Skeletal muscle cell (primary cell): ENCODE data around the gene NGB.
"Not testable (repeated sequence)": the region's sequence is repeated elsewhere in the genome, so short reads cannot be mapped to it uniquely, and the experiment has no call there.

Source experiments
- DNase-seq: peaks from one replicate; pipeline ENCODE4 v3.0.0-alpha.2; 2010; ENCODE audit warnings: low read depth
- H3K4me3 ChIP-seq: 2 replicates; pipeline ENCODE4 v1.5.1; 2011; ENCODE audit warnings: low read depth, mild to moderate bottlenecking, control low read depth, low read length, moderate library complexity

Gene NGB, protein sequence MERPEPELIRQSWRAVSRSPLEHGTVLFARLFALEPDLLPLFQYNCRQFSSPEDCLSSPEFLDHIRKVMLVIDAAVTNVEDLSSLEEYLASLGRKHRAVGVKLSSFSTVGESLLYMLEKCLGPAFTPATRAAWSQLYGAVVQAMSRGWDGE

DNA sequence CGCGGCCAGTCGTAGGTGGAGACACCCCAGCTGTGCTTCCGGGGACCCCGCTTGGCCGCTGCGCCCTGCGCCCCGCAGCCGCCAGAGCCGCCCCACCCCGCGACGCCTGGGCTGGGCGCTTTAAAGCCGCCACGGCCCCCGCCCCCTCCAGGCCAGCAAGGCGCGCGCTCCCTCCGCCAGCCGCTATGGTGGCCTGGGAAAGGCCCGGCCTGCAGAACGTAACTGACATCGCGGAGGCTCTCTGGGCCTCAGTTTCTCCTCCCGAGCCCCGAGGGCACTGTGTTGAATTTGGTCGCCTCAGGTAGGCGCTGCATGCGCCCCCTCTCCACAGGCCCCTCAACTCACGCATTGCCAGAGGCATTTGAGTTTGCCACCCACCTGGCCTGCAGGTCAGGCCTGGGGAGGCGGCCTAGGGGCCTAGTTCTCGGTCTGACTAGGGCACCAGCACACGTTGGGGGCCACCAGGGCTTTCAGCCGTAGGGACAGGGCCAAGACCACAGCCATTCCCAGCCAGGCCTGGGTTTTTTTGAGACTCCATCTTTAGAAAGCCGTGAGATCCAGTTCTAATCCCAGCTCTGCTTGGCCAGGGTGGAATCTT, at the start of gene NGB:
NGB (minus strand) TSS at position 94 of the 598 bp plus-strand sequence. CDS start 269 bp downstream, outside the sequence.
- H3K4me3 ChIP-seq, result no peak within 1 kb of the TSS

DNA sequence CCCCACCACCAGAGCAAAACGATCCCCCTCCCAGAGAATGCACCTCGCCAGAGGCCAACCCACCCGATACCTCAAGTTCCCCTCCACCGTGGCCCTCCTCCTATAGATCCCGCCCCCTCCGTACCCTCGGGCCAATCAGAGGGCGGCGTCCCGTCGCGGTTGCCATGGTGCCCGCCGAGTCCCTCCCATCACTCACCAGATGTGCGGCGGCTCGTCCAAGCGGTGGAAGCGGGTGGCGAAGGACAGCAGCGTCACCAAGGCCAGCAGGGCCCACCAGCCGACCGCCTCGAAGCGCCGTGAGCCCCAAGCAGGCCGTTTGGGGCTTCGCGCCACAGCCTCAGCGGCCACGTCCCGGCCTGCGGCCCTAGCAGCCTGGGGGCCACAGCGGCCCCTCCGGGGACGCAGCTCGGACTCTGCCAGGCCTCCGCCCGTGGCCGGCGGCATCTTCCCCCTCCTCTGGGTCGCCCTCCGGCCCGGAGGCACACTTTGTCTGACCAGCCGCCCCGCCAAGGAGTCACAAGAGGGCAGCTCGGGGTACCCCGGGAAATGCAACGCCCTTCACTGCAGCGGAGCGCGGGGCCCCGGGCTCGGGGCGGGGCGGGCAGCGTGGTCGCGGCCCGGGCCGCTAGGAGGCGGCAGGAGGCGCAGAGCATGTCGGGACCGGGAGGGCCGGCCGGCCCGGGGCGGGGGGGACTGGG, 49.4 kb upstream of the NGB start, which contains the start of gene POMT2:
POMT2 (minus strand) TSS at position 646 of the 698 bp plus-strand sequence; CDS start at position 444, 202 bp downstream.
- peak within 1 kb of the TSS; percentile 97 for H3K4me3 ChIP-seq
- peak; percentile 62 for DNase-seq

More for the DNA sequence above, at the start of gene NGB:
- DNase-seq, result no peak

DNA sequence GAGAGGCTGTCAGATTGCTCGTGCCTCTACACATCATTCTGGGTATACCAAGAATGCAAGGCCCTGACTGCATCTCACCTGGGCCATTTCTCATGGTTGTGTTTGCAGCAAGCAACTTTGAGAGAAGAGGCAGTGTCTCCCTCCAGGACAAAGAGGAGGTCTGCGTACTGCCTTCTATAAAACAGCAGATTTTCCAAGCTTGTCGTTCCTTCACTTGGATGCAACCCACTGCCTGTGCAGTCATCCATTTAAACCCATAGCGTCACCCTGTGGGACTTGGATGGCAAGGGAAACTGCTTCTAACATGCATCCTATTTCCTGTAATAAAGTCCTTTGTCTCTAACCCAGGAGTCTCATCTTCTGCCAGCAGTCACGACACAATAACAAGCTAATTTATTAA, 48.4 kb upstream of the NGB start:
- DNase-seq, result no peak
- peak overlapping the region; percentile 97 for H3K4me3 ChIP-seq

DNA sequence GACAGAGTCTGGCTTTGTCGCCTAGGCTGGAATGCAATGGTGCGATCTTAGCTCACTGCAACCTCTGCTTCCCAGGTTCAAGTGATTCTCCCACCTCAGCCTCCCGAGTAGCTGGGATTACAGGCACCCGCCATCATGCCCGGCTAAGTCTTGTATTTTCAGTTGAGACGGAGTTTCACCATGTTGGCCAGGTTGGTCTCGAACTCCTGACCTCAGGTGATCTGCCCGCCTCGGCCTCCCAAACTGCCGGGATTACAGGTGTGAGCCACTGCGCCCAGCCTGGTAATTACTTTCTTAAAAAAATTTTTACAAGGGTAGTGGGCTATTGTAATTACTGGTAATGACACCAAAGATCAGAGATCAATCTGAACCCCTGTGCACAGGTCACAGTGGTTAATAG, 47.8 kb upstream of the NGB start:
- H3K4me3 ChIP-seq, DNase-seq: not testable (repeated sequence)

DNA sequence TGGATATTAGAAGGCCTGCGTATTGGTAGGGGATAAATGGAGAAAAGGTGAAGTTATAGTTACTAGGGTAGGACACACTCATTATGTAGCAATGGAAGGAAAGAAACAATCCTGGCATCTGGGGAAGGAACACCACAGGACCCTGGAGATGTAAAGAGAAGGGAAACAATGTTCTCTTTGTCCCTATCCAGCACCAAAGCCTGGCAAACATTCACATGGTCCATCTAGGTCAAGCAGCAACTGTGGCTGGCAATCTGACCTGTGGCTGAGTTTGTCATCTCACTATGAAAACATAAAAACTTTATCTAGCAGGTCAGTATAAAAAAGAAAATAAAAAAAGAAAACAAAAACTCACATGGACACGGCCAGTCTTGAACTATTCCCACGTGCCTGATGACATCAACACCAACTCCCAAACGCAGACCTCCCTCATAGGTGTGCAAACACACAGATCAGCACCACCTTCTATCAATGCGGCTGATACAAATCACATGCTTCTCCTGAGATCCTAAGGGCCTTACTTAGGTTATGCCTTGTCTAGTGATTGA, 47.1 kb upstream of the NGB start:
- DNase-seq, result no peak
- no peak overlapping the region for H3K4me3 ChIP-seq

DNA sequence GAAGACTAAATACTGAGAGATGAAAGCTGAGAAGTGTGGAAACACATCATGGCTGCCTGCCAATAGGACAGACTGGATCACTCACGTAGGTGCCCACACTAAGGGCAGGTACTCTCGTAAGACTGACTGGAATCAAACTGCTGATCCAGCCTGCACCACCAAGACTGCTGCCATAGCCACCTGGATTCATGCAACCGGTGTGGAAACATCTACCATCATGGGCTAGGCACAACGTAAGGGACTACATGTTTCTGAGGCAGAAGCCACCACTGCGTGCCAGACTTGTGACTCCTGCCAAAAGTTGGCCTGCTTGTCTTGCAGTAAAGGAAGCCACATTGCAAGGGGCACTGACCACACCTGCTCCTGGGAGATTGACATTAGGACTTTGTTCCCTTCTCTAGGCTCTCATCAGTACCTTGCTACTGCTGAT, 45.9 kb upstream of the NGB start:
- no peak for DNase-seq
- no peak overlapping the region for H3K4me3 ChIP-seq

DNA sequence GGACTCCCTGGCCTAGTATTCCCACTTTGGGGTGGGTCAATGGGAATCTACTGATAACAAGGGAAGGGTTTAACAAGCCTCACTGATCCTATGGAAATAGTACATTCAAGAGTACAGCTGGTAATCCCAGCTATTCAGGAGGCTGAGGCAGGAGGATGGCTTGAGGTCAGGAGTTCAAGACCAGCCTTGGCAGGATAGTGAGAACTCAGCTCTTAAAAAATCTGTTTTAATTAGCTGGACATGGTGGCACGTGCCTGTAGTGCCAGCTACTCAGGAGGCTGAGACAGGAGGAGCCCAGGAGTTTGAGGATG, 45.1 kb upstream of the NGB start:
- no peak for DNase-seq
- no peak overlapping the region for H3K4me3 ChIP-seq

DNA sequence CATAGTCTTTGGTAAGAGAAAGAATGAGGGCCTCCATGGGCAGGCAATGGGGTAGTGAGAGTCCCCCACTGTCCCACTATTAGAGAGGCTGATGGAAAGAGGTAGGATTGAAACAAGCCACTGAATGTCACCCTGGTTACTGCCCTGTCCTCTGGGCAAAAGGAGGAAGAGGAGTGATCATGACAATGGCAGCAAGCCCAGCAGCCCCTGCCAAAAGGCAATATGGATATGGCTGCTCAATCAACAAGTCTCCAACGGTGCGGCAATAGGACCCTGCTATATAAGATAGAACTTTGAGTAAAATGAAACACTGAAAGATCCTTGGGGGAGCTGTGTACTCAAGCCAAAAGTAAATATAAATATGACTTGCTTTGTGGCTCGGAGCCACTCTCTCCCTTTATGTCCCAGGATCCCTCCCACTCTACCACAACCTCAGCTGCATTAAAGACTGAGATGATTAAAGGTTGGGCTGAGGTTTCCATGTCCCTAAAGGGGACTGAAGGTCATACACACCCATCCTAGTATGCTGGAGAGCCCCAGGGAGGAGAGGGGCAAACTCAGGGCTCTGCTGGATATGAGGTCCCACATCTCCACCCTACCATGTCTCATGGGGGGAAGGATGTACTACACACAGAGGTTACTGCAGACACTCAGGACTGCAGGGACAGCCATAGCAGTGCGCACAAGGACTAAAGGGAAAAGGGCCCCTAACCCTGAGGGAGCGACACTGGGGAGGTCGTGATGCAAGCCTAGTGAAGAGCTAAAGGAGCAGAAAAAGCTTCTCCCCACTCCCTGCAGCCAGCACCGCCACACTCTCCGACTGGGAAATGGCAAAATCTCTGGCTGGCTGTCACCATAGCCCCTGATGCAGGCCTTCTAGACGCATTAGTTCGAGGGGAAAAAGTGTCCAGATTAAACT, 43.8 kb upstream of the NGB start:
- H3K4me3 ChIP-seq, result no peak overlapping the region
- no peak for DNase-seq

DNA sequence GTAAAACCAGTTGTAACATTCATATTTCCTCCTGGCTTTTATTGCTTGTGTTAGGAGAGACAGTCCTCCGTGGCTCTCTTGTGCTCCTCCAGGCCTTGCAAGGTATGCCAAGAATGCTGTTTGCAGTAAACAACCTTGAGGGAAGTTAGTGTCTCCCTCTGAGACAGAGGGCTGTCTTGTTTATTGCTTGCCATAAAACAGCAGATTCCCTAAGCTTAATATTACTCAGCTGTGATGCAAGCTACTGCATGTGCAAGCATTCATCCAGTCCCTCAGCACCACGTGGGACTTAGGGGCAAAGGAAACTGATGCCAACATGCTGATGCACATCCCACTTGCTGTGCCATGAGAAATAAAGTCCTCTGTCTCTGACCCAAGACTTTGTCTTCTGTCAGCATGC, 43.0 kb upstream of the NGB start:
- peak; percentile 90 for DNase-seq
- no peak overlapping the region for H3K4me3 ChIP-seq

DNA sequence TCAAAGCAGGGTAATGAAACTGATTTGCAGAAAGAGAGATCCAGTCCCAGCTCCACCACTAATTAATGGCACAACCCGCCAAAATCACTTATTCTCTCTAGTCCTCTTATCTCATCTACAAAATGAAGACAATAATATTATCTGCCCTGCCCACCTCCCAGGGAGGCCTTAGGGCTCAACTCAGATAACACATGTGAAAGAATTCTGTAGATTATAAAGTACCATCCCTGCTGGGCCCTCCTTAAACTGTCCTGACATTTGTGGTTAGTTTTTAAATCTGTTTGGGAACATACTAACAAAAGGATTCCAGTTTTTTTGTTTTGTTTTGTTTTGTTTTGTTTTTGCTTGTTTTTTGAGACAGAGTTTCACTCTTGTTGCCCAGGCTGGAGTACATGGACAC, 42.4 kb upstream of the NGB start:
- no peak for DNase-seq

DNA sequence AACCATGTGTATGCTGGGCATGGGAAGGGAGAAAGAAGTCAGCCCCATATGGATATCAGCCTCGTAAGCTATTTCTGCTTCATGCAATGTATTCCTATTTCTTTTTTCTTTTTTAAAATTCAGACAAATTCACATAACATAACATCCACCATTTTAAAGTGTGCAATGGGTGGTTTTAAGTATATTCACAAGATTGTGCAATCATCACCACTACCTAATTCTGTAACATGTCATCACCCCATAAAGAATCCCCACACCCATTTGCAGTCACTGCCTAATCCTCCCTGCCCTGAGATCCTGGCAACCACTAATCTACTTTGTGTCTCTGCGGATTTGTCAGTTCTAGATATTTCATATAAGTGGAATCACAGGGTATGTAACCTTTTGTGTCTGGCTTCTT, 40.2 kb upstream of the NGB start:
- peak; percentile 65 for DNase-seq
- H3K4me3 ChIP-seq, result no peak overlapping the region

More for the DNA sequence above, 42.4 kb upstream of the NGB start:
- no peak overlapping the region for H3K4me3 ChIP-seq

DNA sequence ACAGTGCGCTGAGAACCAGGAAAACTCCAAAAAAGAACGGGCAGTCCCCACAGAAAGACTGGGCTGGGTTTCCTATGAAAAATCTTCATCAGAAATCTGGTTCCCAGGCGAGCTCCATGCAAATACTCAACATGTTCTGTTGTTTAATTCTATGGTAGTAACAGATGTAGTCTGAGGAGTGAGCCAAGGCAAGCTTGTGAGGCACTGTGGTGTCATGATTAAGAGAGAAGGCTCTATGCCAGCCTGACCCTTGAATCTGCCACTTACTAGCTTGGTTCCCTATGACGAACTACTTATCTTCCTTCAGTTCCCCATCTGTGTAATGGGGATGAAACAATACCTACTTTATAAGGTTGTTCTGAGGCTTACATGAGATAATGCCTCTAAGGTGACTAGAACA, 39.0 kb upstream of the NGB start:
- no peak for DNase-seq
- H3K4me3 ChIP-seq, result no peak overlapping the region

DNA sequence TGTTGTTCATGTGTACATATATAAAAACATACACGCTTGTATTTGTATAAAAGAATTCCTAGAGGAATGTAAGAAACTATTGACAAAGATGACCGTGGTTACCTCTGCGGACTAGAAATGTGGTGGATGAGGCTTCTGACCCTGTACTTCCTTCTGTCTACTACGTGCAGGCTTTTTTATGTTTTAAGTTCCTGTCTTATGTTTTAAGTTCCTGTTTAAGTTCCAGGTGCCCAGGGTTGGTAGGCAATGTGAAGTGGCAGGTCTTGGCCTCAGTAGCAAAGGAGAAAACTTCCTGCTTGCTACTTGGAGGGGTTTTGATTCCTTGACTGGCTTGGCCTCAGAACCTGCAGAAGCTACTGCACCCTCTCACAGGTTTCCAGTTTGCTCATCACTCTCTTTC, 38.1 kb upstream of the NGB start:
- no peak for DNase-seq
- H3K4me3 ChIP-seq, result no peak overlapping the region

DNA sequence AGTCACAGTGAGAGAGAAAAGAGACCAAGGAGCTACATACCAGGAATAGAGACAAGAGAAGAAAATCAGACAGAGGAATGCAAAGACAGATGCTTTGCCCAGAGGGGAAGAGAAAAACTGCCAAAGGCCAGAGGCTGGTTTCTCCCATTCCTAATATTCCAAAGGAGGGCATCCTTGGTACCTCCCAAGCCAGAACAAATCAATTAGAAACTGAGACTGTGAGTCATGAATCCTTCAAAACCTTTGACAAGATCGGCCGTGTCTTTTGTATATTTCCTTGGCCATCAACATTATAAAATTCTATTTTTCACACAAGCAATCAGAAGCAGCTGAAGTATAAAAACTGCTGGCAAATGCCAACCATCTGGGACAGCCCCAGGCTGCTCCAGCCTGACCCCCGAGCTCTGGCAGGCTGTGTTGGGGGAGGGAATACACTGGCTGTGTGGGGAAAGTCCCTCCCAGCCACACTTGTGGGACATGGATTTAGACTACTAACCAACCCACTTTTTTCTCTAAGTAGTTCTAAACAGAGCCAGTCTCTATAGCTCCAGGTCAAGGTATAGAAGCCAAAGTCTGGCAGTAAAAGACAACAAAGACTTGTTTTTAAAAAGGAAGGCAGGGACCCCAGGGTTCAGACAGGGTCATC, 36.0 kb upstream of the NGB start:
- no peak for DNase-seq
- H3K4me3 ChIP-seq, result no peak overlapping the region

DNA sequence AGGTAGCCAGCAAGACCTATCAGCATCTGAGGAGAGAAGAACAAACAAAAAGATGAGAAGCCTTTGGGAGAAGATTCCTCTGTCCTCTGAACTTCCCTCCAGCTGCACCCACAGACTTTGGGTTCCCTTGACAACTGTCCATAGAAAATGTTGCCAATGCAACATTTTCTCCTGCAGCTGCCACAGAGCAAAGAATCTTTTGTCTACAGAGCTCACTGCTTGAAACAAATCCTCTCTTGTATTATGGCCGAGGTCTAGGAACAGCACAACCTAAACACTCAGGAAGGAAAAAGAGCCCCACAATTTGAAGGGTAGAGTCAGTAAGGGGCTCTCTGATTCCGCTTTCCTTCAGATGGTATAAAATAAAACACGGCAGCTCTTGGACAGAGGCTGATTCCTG, 35.4 kb upstream of the NGB start:
- no peak for DNase-seq
- no peak overlapping the region for H3K4me3 ChIP-seq

DNA sequence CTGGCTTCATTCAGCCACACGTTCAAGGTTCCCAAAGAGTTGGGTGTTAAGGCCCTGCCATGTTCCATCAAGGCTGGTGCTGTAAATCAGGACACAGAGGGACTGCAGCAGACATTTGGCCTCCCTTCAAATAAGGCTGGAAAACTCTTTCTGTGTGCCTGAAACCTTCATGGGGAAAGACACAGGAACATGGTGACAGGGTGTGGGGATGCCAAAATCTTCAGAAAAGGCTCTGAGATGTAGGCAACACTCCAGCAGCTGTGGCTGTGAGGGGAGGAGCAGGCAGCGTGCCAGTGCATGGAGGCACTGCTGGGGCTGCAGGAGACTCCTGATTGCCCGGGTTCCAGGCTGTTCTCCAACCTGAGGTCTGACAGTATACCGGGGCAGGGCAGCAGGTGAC, 34.7 kb upstream of the NGB start:
- no peak for DNase-seq
- no peak overlapping the region for H3K4me3 ChIP-seq

DNA sequence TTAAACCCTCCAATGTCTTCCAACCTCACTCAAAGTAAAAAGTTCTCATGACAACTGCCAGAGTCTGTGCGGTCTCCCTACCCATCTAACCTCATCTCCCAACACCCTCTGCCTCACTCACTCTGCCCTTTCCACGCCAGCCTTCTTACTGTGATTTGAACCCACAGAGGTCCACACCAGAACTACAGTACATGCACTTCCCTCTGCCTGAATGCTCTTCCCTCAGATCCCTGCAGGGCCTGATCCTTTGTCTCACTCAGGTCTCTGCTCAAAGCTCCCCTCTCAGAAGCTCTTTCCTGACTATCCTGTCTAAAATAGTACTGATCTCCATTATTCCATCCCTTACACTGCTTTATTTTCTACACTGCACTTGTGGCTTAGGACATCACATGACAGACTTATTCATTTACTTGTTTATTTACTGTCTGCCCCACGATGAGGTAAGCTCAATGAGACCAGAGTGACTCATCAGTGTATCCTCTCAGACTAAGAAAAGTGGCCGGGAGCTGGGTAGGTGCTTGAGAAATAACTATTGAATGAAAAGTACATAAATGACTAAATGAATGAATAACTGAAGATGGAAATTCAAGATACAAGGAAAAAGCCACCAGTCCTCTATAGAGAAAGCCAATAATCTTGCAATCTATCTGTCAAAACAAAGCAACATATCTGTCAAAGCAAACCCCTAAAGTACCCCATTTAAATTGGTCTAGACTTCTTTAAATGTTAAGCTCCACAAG, 32.6 kb upstream of the NGB start:
- DNase-seq, result peak; percentile 88
- no peak overlapping the region for H3K4me3 ChIP-seq

DNA sequence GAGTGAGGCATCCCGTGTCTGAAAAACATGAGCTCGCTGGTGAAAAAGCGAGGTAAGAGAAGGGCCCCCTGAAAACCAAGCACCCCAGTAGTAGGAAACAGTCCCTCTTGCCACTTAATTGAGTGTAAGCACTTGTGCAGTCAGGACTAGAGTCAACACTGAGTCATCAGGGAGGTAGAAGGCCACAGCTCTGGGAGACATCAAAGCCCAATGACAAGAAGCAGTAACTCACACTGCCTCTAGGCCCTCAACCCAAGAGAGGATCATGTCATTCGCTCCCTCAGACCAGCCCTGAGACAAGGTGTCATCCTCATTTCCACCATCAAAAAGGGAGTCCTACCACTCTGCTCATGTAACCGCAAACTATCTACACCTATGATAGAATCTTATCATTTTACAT, 31.9 kb upstream of the NGB start:
- H3K4me3 ChIP-seq, result no peak overlapping the region
- no peak for DNase-seq

DNA sequence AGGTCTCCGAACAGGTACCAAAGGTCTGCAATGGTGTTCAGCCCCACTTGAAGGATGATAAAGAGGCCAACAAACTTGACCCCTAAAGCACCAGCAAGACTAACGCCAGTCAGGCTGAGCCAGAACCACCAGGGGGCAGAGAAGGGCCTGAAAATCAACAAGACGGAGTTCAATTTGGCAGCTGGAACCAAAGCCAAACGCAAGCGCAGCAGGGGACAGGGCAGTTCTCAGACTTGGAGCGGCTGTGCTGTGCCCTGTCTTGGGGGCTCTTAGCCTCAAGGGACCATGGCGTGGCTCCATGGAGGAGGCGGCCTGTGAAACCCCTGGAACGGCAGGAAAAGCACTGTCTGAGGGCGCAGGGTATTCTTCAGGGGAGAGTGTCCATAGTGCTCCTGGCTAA, 30.1 kb upstream of the NGB start:
- peak; percentile 52 for DNase-seq
- no peak overlapping the region for H3K4me3 ChIP-seq
